Mucosa of gallbladder (tissue), 1 donor: ENCODE measurements around the gene APOLD1. TPM values are rescaled to one million over a fixed set of nuclear protein-coding genes. Genes with fewer than 3 reads are reported as not detected.
"Not testable (repeated sequence)": the region's sequence is repeated elsewhere in the genome, so short reads cannot be mapped to it uniquely, and the experiment has no call there.

Experiments used
- DNase-seq: peaks from one replicate; pipeline ENCODE4 v3.0.0-alpha.2; 2020; ENCODE audit warnings: low spot score
- total RNA-seq: library from RNA; stranded (reverse); gene quantifications from one replicate; pipeline ENCODE4 v1.2.1, GENCODE V29; 2021
- donor health status: DM: no; HTN: no; CAD: no.

APOLD1 gene
- total RNA-seq, 1 donor from 2014 or later: 8.0 TPM

DNA sequence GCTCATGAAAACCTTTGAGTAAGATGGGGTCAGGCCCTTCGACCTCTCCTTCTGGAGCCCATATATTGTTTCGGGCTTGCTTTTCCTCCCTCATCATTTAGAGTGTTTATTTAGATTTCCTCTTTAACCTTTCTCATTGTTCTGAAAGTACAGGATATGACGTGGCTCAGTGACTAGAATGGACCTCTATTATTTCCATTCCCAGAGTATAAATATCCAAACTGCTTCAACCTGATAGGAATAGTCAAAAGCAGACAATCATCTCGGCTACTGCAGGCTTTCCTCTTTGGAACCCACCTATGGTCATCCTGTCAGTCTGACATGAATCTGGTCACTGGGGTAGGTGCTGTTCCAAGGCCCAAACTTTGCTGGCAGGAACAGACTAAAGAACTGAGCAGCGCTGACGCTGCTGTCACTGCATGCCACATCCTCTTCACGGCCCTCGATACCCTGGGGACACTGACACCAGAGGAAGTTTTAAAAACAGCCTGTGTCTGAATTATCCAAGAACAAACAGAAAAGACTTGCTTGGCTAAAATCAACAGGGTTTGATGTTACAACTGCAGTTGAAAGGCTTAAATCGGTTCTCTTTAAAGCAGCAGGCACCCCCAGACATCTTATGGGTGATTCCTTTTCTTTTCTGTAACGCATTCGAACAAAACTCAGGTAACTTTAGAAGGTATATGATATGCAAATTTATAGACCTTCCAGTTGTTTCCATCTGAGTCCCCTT lies 22.7 kb downstream of the APOLD1 start:
- peak; percentile 60 for DNase-seq

DNA sequence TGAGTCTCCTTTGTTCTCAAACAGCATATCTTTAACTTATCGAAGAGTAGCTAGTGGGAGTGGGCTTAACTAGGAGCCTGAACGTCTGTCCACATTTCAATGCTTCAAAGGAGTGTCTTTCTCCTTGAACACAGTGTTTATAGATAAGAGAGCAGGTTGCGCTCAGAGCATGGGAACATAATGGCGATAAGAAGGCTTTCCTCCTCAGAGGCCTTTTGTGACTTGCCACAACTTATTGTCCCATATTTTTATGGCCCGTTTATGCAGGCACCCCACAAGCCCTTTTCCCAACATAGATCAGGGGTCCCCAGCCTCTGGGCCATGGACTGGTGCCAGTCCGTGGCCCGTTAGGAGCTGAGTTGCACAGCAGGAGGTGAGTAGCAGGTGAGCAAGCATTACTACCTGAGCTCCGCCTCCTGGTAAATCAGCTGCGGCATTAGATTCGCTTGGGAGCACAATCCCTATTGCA lies 25.1 kb downstream of the APOLD1 start:
- DNase-seq: no peak

DNA sequence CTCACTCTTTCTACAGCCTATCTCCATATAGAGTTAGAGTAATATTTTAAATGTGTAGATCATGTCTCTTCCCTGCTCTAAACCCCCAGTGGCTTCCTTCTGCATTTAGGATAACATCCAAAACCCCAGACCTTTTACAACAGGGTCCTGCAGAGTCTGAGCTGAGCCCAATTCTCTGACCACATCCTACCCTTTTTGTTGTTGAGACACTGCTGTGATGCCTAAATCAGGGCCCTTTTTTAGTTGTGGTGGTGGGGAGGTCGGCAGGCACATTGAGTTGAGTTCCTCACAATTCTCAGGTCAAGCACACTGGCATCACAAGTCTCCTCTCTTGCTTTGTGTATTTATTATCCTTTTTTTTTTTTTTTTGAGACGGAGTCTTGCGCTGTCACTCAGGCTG lies 25.9 kb downstream of the APOLD1 start:
- no peak for DNase-seq

DNA sequence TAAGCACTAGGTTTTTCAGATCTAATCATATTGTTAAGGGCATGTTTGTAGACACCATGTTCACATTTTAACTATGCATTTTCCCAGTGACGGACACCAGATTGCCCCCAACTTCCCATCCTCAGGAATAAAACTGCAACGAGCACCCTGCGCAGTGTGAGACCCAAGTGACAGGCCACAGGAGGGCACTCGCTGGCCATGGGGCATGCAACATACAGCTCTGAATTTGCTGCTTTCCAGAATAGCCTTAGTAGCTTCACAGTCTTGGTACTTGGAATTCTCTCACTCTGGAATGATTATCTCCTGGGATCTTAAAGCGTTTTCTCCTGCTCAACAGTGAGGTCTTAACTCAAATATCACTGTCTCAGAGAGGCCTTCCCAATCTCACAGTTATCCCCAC lies 26.7 kb downstream of the APOLD1 start:
- no peak for DNase-seq

DNA sequence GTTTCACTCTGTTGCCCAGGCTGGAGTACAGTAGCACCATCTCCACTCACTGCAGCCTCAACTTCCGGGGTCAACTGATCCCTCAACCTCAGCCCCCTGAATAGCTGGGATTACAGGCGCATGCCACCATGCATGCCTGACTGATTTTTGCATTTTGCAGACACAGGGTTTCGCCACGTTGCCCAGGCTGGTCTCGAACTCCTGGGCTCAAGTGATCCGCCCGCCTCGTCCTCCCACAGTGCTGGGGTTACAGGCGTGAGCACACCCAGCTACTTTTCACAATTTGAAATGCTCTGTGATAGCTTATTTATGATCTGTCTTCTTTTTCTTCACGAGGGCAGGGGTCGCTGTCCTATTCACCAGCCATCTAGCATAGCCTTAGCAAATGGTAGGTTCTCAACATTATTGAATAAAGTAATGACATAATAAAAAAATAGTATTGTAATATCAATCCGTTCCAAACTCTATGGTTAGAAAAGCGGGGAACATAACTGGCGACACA lies 27.2 kb downstream of the APOLD1 start:
- DNase-seq: no peak

DNA sequence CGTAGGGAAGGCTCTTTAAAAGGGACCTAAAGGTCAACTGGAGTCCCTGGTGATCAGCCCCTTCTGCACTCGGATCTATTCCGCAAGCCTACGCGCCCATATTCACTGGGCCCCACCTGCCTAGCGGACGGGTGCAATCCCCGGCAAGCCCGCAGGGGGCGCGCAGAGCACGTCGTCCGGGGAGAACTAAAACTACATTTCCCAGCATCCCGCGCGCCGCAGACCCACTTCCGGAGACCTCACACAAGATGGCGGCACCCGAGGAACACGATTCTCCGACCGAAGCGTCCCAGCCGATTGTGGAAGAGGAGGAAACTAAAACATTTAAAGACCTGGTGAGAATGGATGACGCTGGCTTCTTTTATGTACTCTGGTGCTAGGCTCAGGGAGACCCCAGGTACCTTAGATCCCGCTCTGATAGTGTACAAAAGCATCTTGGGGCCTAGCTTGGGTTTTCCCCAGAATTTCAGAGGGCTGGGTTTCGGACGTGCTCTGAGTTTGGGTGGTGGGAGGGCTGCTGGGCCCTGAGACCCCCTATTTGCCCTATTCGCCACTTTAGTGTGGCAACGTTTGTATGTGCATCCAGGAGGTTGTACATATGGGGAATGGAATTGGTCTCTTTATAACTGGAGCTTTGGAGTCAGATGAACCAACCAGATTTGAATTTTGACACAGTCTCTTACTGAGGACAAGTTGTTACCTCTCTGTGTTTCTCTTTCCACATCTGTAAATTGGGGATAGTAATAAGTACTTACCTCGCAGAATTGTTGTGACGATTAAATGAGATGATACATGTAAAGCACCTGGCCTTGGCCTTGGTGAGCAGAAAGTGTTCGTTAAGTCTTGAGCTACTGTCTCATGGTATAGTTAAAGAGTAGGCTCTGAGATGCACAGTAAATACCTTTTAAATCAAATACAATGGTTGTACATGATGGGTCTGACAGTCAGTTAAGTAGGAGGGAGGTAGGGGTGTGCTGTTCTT lies 28.0 kb downstream of the APOLD1 start, which contains the start of gene DDX47:
TSS of gene DDX47 (plus strand) at position 227 of the 982 bp plus-strand sequence. CDS start at position 249, 22 bp downstream.
- DNase-seq: peak; percentile 97

DNA sequence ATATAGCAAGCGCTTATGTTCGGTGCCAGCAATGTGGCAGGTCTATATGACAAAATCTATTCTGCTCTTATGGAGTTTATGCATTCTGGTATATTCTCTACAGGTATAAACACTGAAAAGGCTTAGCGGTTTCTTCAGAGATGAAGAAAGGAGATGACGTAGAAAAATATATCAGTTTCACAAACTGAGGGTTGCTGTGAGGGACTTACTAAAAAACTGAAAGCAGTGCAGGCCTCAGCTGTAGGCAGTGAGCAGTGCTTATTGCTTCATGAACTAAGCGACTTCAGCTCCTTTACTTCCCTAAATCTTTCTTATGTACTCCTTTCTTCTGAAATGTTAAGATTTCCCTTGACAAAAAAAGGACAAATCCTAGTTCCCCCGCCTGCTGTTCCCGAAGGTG lies 32.2 kb downstream of the APOLD1 start:
- DNase-seq: no peak

DNA sequence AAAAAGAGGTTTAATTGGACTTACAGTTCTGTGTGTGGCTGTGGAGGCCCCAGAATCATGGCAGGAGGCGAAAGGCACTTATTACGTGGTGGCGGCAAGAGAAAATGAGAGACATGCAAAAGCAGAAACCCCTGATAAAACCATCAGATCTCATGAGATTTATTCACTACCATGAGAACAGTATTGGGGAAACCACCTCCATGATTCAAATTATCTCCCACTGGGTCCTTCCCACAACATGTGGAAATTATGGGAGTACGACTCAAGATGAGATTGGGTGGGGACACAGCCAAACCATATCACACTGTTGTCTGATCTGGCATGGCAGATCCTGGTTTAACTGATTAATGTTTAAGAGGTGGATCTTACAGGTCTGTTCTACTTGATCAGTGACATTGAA lies 33.2 kb downstream of the APOLD1 start:
- DNase-seq: no peak

DNA sequence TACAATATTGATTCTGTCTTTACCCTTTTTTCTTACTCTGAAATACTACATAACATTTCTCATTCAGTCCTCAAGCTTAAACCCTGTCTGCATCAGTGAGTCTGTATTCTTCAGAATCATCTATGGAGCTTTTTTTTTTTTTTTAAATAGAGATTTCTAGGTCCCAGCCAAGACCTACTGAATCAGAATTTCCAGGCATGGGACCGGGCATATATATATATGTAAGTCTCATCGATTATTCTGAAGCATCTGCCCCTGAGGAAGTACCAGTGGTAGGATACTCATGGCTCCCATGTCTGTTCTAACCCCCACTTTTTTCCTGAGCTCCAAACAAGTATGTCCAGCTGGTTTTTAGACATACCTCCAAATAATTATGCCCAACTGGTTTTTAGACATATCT lies 33.8 kb downstream of the APOLD1 start:
- no peak for DNase-seq

DNA sequence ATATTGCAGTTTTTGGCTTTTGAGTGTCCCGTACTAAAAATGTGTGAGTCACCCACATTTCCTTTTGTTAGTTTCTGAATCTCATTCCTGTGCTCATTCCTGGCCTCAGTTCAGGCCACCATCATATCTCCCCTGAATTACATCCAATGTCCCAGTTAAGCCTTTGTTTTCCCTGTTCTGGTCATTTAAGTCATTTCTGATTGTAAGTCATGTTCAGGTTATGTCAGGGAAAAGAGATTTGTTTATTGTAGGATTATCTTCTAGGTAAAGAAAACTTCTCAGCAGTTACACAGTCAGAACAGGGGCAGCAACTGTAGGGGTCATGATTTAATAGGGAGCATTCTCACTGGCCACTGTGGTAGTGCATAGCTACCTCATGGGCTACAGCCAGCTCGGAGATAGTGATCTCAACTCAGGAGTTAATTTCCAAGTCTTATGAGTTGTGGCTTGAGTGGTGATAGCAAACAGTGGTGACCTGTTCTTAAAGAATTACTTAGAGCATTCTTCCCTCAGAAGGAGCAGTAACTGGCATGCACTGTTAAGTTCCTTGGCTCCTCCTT lies 34.4 kb downstream of the APOLD1 start:
- DNase-seq: no peak

DNA sequence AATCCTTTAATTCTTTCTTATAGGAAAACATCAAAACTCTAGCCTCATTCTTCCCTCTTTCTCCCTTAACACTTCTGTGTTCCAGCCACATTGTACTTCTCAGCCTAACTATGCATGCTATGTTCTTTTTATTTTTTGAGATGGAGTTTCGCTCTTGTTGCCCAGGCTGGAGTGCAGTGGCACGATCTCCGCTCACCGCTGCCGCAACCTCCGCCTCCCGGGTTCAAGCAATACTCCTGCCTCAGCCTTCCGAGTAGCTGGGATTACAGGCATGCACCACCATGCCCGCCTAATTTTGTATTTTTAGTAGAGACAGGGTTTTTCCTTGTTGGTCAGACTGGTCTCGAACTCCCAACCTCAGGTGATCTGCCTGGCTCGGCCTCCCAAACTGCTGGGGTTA lies 34.9 kb downstream of the APOLD1 start:
- DNase-seq: not testable (repeated sequence)

DNA sequence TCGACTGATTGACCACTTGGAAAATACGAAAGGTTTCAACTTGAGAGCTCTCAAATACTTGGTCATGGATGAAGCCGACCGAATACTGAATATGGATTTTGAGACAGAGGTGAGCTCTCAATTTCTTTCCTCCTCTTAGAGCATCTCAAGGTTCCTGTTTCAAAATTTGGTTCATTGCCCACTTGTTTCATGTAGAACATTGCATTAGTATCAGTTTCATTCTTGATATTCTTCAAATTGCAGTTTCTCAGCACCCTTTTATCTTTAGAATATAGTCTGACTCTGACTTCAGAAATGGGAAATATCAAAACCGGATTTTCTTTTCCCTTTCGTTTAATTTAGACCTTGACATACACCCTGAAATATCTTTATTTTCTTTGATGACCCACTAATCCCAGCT lies 36.5 kb downstream of the APOLD1 start:
- DNase-seq: no peak

DNA sequence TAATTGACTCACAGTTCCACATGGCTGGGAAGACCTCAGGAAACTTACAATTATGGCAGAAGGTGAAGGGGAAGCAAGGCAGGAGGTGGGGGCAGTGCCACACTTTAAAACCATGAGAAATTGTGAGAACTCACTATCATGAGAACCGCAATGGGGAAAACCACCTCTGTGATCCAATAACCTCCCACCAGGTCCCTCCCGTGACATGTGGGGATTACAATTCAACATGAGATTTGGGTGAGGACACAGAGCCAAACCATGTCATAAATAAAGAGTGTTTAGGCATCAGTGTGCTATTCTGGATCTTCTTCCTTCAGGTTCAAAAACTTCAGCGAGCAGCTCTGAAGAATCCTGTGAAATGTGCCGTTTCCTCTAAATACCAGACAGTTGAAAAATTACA lies 37.4 kb downstream of the APOLD1 start:
- DNase-seq: no peak

DNA sequence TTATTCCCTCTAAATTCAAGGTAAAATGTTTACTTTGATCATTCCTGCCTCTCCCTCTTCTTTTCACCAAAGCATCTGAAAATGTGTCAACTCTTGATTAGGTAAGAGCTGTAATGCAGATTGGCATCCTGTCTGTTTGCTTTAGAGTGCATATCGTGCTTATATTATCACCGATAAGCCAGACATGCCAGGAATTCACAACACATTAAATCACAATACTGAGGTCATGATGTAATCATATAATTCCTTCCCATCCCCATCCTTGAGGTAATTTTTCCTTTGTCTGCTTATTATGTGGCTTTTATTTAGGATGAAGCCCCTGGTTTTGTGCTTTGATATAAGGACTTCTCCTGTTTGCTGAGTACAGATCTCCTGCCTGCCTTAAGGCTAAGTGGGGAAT lies 37.8 kb downstream of the APOLD1 start:
- DNase-seq: no peak

DNA sequence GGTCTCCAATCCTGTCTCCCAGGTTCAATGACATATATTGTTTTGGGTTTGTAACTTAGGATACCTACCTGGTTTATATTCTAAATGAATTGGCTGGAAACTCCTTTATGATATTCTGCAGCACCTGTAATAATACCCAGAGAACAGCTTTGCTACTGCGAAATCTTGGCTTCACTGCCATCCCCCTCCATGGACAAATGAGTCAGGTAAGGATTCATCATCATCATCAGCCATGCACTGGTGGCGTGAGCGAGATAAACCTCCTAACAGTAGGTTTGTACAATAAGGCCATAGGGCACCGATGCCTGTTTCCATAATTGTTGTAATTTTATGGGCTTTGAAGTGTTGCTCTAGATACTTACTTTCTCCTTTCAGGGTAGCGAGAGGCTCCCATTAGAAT lies 38.4 kb downstream of the APOLD1 start:
- no peak for DNase-seq

DNA sequence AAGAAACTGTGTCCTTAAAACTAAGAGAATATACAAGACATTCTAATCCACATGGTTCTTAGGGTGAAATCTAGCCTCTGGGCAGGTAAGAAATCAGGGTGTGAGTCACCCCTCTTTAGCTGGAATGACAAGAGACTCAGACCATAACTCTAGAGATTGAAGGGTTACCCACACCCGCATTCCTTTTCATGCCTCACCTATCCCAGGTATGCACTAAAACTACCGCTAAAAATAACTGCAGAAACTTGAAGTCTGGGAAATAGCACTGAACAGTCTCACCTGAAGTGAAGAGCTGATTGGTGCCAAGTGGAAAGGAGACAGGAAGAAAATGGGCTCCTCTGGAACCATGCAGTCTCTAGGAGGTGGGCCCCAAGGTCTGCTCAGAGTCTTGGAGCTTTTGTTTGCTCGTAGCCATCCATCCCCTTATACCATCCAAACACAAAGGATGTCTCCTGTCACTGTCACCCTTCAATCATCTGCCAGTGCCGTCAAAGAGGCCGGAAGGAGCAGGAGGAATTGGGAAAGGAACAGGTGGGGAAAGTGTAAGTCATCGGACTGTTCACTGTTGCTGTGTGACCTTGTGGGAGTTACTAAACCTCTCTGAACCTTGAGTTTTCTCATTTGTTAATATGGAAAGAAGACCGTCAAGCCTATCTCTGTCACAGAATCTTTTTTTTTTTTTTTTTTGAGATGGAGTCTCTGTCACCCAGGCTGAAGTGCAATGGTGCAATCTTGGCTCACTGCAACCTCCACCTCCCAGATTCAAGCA lies 50.1 kb downstream of the APOLD1 start:
- DNase-seq: no peak

DNA sequence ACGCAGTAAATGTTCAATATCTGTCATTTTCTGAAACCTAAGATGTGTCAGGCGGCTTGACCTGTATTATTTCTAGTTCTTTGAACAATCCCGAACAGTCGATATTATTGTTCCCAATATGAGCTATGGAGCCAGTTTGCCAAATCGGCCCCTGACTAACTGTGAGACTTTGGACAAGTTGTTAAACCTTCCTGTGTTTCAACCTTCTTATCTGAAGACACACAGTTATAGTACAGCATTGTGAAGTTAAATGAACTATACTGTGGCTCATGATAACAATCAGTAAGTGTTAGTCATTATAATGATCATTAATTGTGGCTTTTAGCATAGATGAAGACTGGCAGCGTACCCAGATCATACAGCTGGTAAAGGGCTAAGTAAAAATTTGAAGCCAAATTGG lies 51.1 kb downstream of the APOLD1 start:
- no peak for DNase-seq

DNA sequence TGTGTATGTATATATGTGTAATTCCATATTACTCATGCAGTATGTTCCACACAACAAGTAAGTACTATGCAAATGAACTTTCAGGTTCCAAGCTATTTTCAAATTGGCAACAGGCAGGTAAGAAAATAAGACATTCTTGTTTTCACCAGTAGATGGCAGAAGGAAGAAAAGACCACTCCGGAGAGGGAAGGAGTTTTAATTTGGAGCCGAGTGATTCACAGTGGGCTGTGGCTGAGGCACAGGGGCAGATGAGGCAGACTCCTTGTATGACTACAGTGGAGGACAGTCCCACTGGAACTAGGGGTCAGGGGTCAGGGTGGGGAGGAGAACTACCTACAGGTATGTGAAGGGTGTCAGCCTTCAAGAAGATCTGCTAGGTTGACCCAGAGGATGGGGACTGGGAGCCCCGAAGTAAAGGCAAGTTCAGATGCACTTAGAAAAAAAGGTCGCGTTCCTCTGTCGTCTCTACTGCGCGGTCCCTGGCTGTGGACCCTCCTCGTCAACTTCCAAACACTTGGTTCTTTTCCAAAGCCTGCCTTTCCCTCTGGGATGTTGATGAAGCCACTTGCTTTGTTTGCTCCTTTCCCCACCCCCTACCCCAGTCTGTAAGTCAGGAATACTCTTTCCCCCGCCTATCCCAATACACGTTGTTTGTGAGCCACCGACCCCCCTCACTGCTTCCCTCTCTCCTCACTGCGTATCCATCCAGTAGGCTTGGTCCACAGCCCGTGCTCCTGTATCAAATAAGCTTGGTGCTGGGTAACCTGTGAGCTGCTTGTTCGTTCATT lies 51.8 kb downstream of the APOLD1 start:
- DNase-seq: no peak

DNA sequence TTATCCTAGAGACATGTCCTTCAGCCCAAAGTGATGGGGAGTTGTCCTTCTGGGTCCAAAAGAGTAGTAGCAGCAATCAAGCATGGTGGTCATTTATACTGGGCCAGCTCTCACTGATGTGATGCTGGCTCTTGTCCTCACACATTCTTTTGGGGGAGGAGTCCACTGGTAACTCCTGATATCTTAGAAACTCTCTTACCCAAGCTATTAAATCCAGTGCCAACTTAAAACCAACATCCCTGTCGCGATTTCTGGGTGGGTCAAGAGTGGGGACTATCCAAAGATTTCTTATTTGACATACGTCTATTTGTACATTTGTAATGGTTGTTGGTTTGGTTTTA lies 52.3 kb downstream of the APOLD1 start:
- DNase-seq: no peak

DNA sequence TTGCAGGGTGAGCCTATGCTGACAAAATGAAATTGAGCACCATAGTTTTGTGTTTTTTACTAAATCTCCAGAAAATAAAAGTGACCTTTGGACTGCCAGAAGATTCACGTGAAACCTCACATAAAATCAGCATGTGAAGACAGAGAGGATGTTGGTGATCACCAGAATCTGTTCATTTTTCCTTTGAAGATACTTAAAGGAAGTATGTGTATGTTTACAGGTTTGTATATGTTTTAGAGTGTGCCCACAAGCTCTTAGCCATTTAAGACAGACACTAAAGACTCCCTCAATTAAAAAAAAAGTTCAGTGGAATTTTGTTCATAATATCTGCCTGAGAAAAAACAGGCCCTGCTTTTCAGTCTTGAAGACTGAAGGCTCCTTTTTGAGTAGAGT lies 53.5 kb downstream of the APOLD1 start:
- no peak for DNase-seq

DNA sequence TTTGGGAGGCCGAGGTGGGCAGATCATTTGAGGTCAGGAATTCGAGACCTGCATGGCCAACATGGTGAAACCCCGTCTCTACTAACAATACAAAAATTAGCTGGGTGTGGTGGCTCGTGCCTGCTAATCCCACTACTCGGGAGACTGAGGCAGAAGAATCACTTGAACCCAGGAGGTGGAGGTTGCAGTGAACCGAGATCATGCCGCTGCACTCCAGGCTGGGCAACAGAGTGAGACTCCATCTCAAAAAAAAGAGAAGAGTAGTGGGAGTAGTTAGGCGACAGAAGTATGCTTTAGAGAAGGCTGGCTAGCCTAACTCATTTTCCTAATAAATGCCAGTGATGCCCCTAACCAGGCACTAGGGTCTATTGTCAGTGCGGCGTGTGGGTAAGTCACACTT lies 54.0 kb downstream of the APOLD1 start:
- not testable (repeated sequence) for DNase-seq
